ENCODE results near the gene GPER1. TPM values are rescaled to one million over a fixed set of nuclear protein-coding genes. Genes with fewer than 3 reads are reported as not detected.

The GPER1 gene
- total and polyA plus RNA-seq, 4 donors, result 3.7 to 7.7 (median 6.3) TPM

DNA sequence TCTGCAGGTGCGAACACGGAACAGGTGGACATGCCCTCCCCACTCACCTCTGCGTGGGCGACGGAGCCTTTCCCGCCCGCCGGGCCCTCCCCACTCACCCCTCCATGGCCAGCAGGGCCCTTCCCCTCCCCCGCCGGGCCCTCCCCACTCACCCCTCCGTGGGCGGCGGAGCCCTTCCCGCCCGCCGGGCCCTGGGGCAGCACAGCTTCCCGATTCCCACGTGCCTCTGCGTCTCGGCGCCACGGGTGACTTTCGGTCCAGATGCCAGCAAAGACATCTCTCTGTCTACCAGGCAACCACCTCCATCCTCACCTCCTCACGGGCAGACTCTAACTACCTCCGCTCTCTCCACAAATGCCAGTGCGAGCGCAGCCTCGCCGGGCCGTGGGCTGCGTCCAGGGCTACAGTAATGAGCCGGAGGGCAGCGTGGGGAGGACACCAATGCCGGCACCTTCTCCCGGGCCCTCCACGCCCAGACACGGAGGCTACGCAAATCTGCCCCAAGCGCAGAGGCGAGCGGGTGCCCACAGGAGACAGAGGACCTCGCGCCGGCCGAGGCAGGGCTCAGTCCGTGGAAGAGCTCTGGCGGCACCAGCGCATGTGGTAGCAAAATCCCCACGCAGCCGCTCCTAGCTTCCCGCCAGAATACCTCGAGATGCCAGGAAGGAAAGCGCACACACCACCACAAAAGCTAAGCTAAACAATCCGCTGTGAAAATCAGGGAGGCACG, 21.8 kb downstream of the GPER1 start:
- ATAC-seq (ENCODE audit: insufficient read depth, low FRiP score) (no peak), DNase-seq (no peak)
- Histone ChIP-seq H3K4me1 (ENCODE audit: control insufficient read depth in 5 of 5, insufficient read depth in 5 of 5, low read length in 5 of 5) (peaks cover 0 to 3% (median 0%) of the 10 kb centered on the region in 5 donors), H3K36me3 (ENCODE audit: control insufficient read depth in 4 of 4, insufficient read depth in 4 of 4, low read length in 4 of 4) (peaks cover 0 to 5% (median under 1%) of the 10 kb centered on the region in 4 donors), H3K27ac (ENCODE audit: low read depth in 1 of 2, low read length in 1 of 2) (no peak overlapping the region), H3K9me3 (ENCODE audit: control insufficient read depth in 4 of 4, insufficient read depth in 3 of 4, low read length in 3 of 4) (no peaks in the 10 kb centered on the region), H3K4me3 (no peak overlapping the region), H3K27me3 (ENCODE audit: control insufficient read depth in 3 of 3, insufficient read depth in 3 of 3, low read length in 2 of 3) (no peaks in the 10 kb centered on the region), H3K9ac (ENCODE audit: insufficient read depth in 1 of 2, low read length in 2 of 2) (no peak overlapping the region)
- 92 to 96% methylated on average over 54 to 55 of the region's 55 CpGs for WGBS, 2 donors
- TF ChIP-seq CTCF (IDR thresholded peaks at IDR 0.05; ENCODE audit: control extremely low read depth, extremely low read depth), result no peak

GRCh38 chr7:1110358-1110757, 22.4 kb downstream of the GPER1 start:
- no peak overlapping the region for H3K4me3 ChIP-seq
- no peak for ATAC-seq (ENCODE audit: insufficient read depth, low FRiP score)
- H3K27ac ChIP-seq (ENCODE audit: low read depth in 1 of 2, low read length in 1 of 2), result no peak overlapping the region
- no peaks in the 10 kb centered on the region for H3K27me3 ChIP-seq (ENCODE audit: control insufficient read depth in 3 of 3, insufficient read depth in 3 of 3, low read length in 2 of 3)
- no peaks in the 10 kb centered on the region for H3K9me3 ChIP-seq (ENCODE audit: control insufficient read depth in 4 of 4, insufficient read depth in 3 of 4, low read length in 3 of 4)
- H3K36me3 ChIP-seq (ENCODE audit: control insufficient read depth in 4 of 4, insufficient read depth in 4 of 4, low read length in 4 of 4), result peaks cover 0 to 5% (median under 1%) of the 10 kb centered on the region in 4 donors
- no peak for TF ChIP-seq CTCF (IDR thresholded peaks at IDR 0.05; ENCODE audit: control extremely low read depth, extremely low read depth)
- WGBS, 2 donors, result 94 to 98% methylated on average over 28 of the region's 28 CpGs
- no peak overlapping the region for H3K9ac ChIP-seq (ENCODE audit: insufficient read depth in 1 of 2, low read length in 2 of 2)
- H3K4me1 ChIP-seq (ENCODE audit: control insufficient read depth in 5 of 5, insufficient read depth in 5 of 5, low read length in 5 of 5), result peaks cover 0 to 3% (median 0%) of the 10 kb centered on the region in 5 donors
- DNase-seq, result no peak

GRCh38 chr7:1111156-1111555, 23.2 kb downstream of the GPER1 start:
- DNase-seq, result no peak
- 93% methylated on average over 3 of the region's 3 CpGs for WGBS, 2 donors

More at GRCh38 chr7:1111156-1111555, 23.2 kb downstream of the GPER1 start:
- Histone ChIP-seq H3K27ac (ENCODE audit: low read depth in 1 of 2, low read length in 1 of 2) (no peak overlapping the region), H3K4me3 (no peak overlapping the region), H3K27me3 (ENCODE audit: control insufficient read depth in 3 of 3, insufficient read depth in 3 of 3, low read length in 2 of 3) (no peaks in the 10 kb centered on the region), H3K36me3 (ENCODE audit: control insufficient read depth in 4 of 4, insufficient read depth in 4 of 4, low read length in 4 of 4) (peaks cover 0 to 5% (median under 1%) of the 10 kb centered on the region in 4 donors), H3K4me1 (ENCODE audit: control insufficient read depth in 5 of 5, insufficient read depth in 5 of 5, low read length in 5 of 5) (peaks cover 0 to 3% (median 0%) of the 10 kb centered on the region in 5 donors), H3K9me3 (ENCODE audit: control insufficient read depth in 4 of 4, insufficient read depth in 3 of 4, low read length in 3 of 4) (no peaks in the 10 kb centered on the region), H3K9ac (ENCODE audit: insufficient read depth in 1 of 2, low read length in 2 of 2) (no peak overlapping the region)
- ATAC-seq (ENCODE audit: insufficient read depth, low FRiP score), result no peak
- TF ChIP-seq CTCF (IDR thresholded peaks at IDR 0.05; ENCODE audit: control extremely low read depth, extremely low read depth), result no peak

Measured in lung (tissue), 12 donors.